ENCODE measurements around the gene TJP2. TPM values are rescaled to one million over a fixed set of nuclear protein-coding genes. Genes with fewer than 3 reads are reported as not detected.
A peak's percentile ranks its signal among the peaks of the same experiment; 100 is the strongest.
"Not testable (repeated sequence)": the region's sequence is repeated elsewhere in the genome, so short reads cannot be mapped to it uniquely, and the experiment has no call there.

TJP2 gene
- total RNA-seq, 2 experiments from 2014 or later, result 8.4 to 10.0 TPM

- H3K4me3 Mint-ChIP-seq, result no peak overlapping the region
- no peaks in the 10 kb centered on the region for H3K4me1 Mint-ChIP-seq
- ChIA-PET POLR2A (no interaction called here), CTCF (interaction anchor here (0.6 to 1.6 kb wide), 4 partner anchors 9 to 777 kb away, joined by 3 to 4 read pairs (median 4); no protein-coding TSS in a partner anchor)
- H3K36me3 Mint-ChIP-seq (ENCODE audit: low read depth), result no peaks in the 10 kb centered on the region
- intact Hi-C loops (cut with DNase I, micrococcal nuclease), result no loop called here
- DNase-seq (no peak), ATAC-seq (no peak)
- no peaks in the 10 kb centered on the region for H3K27me3 Mint-ChIP-seq
- H3K27ac Mint-ChIP-seq, result no peak overlapping the region
- no peaks in the 10 kb centered on the region for H3K9me3 Mint-ChIP-seq (ENCODE audit: low read depth)
Observed at GRCh38 chr9:69143291-69143690, 30.8 kb upstream of the TJP2 start.

- no peak overlapping the region for H3K27ac Mint-ChIP-seq
- H3K27me3 Mint-ChIP-seq, result no peaks in the 10 kb centered on the region
- CTCF ChIA-PET, result no interaction called here
- intact Hi-C loops (cut with DNase I, micrococcal nuclease), result no loop called here
- DNase-seq (no peak), ATAC-seq (no peak)
- H3K4me3 Mint-ChIP-seq, result no peak overlapping the region
- H3K9me3 Mint-ChIP-seq (ENCODE audit: low read depth), result no peaks in the 10 kb centered on the region
- no peaks in the 10 kb centered on the region for H3K36me3 Mint-ChIP-seq (ENCODE audit: low read depth)
- no peaks in the 10 kb centered on the region for H3K4me1 Mint-ChIP-seq
- POLR2A ChIA-PET, result no interaction called here
Observed at GRCh38 chr9:69145144-69145715, 28.8 kb upstream of the TJP2 start.

GRCh38 chr9:69147041-69147834 lies 26.8 kb upstream of the TJP2 start:
- intact Hi-C loops (cut with DNase I, micrococcal nuclease), result no loop called here

GRCh38 chr9:69149321-69149807 lies 24.7 kb upstream of the TJP2 start:
- no peak overlapping the region for H3K4me3 Mint-ChIP-seq
- no peak overlapping the region for H3K27ac Mint-ChIP-seq
- no peaks in the 10 kb centered on the region for H3K27me3 Mint-ChIP-seq
- no peak for DNase-seq
- ATAC-seq, result no peak
- CTCF ChIA-PET, result interaction anchor here (0.9 to 1.7 kb wide), 4 partner anchors 9 to 44 kb away, joined by 3 to 5 read pairs (median 4); no protein-coding TSS in a partner anchor
- POLR2A ChIA-PET, result no interaction called here
- H3K36me3 Mint-ChIP-seq (ENCODE audit: low read depth), result no peaks in the 10 kb centered on the region
- intact Hi-C loops (cut with DNase I, micrococcal nuclease), result no loop called here
- no peaks in the 10 kb centered on the region for H3K9me3 Mint-ChIP-seq (ENCODE audit: low read depth)
- no peaks in the 10 kb centered on the region for H3K4me1 Mint-ChIP-seq

More at GRCh38 chr9:69147041-69147834, 26.8 kb upstream of the TJP2 start:
- Mint-ChIP-seq H3K9me3 (ENCODE audit: low read depth) (no peaks in the 10 kb centered on the region), H3K27ac (no peak overlapping the region), H3K36me3 (ENCODE audit: low read depth) (no peaks in the 10 kb centered on the region), H3K4me3 (no peak overlapping the region), H3K4me1 (no peaks in the 10 kb centered on the region), H3K27me3 (no peaks in the 10 kb centered on the region)
- ChIA-PET CTCF (interaction anchor here (0.8 to 1.4 kb wide), 3 partner anchors 46 to 153 kb away, joined by 3 to 7 read pairs (median 3); no protein-coding TSS in a partner anchor), POLR2A (interaction anchor here (0.6 kb wide), 1 partner anchor 112 kb away, joined by 6 read pairs; the partner anchor contains the start of gene FXN)
- no peak for DNase-seq
- no peak for ATAC-seq

- Mint-ChIP-seq H3K4me1 (no peaks in the 10 kb centered on the region), H3K4me3 (no peak overlapping the region), H3K27ac (no peak overlapping the region), H3K27me3 (no peaks in the 10 kb centered on the region), H3K9me3 (ENCODE audit: low read depth) (no peaks in the 10 kb centered on the region), H3K36me3 (ENCODE audit: low read depth) (no peaks in the 10 kb centered on the region)
- ChIA-PET POLR2A (no interaction called here), CTCF (interaction anchor here (0.7 to 0.9 kb wide), 2 partner anchors 9 to 30 kb away, joined by 4 read pairs; no protein-coding TSS in a partner anchor)
- DNase-seq, result no peak
- intact Hi-C loops (cut with DNase I, micrococcal nuclease), result no loop called here
- ATAC-seq, result no peak
Observed at GRCh38 chr9:69151506-69151905, 22.6 kb upstream of the TJP2 start.

- ATAC-seq (no peak), DNase-seq (no peak)
- Mint-ChIP-seq H3K27me3 (no peaks in the 10 kb centered on the region), H3K36me3 (ENCODE audit: low read depth) (no peaks in the 10 kb centered on the region), H3K4me3 (no peak overlapping the region), H3K4me1 (no peaks in the 10 kb centered on the region), H3K9me3 (ENCODE audit: low read depth) (no peaks in the 10 kb centered on the region), H3K27ac (no peak overlapping the region)
- ChIA-PET POLR2A (no interaction called here), CTCF (interaction anchor here (0.9 to 1.0 kb wide), 2 partner anchors 16 to 39 kb away, joined by 3 to 4 read pairs; no protein-coding TSS in a partner anchor)
- intact Hi-C loops (cut with DNase I, micrococcal nuclease), result no loop called here
Observed at GRCh38 chr9:69153707-69154521, 20.2 kb upstream of the TJP2 start.

GRCh38 chr9:69155341-69156030 lies 18.6 kb upstream of the TJP2 start:
- POLR2A ChIA-PET, result no interaction called here

GRCh38 chr9:69157751-69158466 lies 16.2 kb upstream of the TJP2 start:
- POLR2A ChIA-PET, result no interaction called here
- no peaks in the 10 kb centered on the region for H3K4me1 Mint-ChIP-seq

More at GRCh38 chr9:69155341-69156030, 18.6 kb upstream of the TJP2 start:
- ATAC-seq (no peak), DNase-seq (no peak)
- no peaks in the 10 kb centered on the region for H3K9me3 Mint-ChIP-seq (ENCODE audit: low read depth)
- CTCF ChIA-PET, result interaction anchor here (0.6 kb wide), 2 partner anchors 20 to 883 kb away, joined by 3 to 5 read pairs; no protein-coding TSS in a partner anchor
- no peak overlapping the region for H3K27ac Mint-ChIP-seq
- H3K4me3 Mint-ChIP-seq, result no peak overlapping the region
- H3K27me3 Mint-ChIP-seq, result no peaks in the 10 kb centered on the region
- intact Hi-C loops (cut with DNase I, micrococcal nuclease), result no loop called here
- no peaks in the 10 kb centered on the region for H3K36me3 Mint-ChIP-seq (ENCODE audit: low read depth)
- no peaks in the 10 kb centered on the region for H3K4me1 Mint-ChIP-seq

GRCh38 chr9:69158471-69158870 lies 15.6 kb upstream of the TJP2 start:
- intact Hi-C loops (cut with DNase I, micrococcal nuclease), result loop anchor here (1.0 to 2.0 kb wide), 2 partner anchors 34 to 35 kb away; no protein-coding TSS in a partner anchor
- Mint-ChIP-seq H3K36me3 (ENCODE audit: low read depth) (no peaks in the 10 kb centered on the region), H3K9me3 (ENCODE audit: low read depth) (no peaks in the 10 kb centered on the region), H3K4me1 (no peaks in the 10 kb centered on the region), H3K27me3 (no peaks in the 10 kb centered on the region), H3K4me3 (no peak overlapping the region), H3K27ac (no peak overlapping the region)
- DNase-seq, result no peak
- ChIA-PET CTCF (interaction anchor here (0.7 to 3.8 kb wide), 6 partner anchors 9 to 390 kb away, joined by 3 to 15 read pairs (median 4); no protein-coding TSS in a partner anchor), POLR2A (no interaction called here)
- ATAC-seq, result no peak

More at GRCh38 chr9:69157751-69158466, 16.2 kb upstream of the TJP2 start:
- DNase-seq (peak; percentile 45), ATAC-seq (no peak)
- no peaks in the 10 kb centered on the region for H3K27me3 Mint-ChIP-seq
- H3K36me3 Mint-ChIP-seq (ENCODE audit: low read depth), result no peaks in the 10 kb centered on the region
- CTCF ChIA-PET, result interaction anchor here (0.7 to 3.8 kb wide), 6 partner anchors 9 to 390 kb away, joined by 3 to 15 read pairs (median 4); no protein-coding TSS in a partner anchor
- intact Hi-C loops (cut with DNase I, micrococcal nuclease), result loop anchor here (1.0 to 2.0 kb wide), 2 partner anchors 35 kb away; no protein-coding TSS in a partner anchor
- H3K9me3 Mint-ChIP-seq (ENCODE audit: low read depth), result no peaks in the 10 kb centered on the region
- H3K4me3 Mint-ChIP-seq, result no peak overlapping the region
- H3K27ac Mint-ChIP-seq, result no peak overlapping the region

- H3K9me3 Mint-ChIP-seq (ENCODE audit: low read depth); H3K27ac Mint-ChIP-seq; intact Hi-C loops (cut with DNase I, micrococcal nuclease); H3K27me3 Mint-ChIP-seq; H3K4me3 Mint-ChIP-seq; ATAC-seq; DNase-seq; H3K36me3 Mint-ChIP-seq (ENCODE audit: low read depth); POLR2A ChIA-PET: not testable (repeated sequence)
- CTCF ChIA-PET, result interaction anchor here (0.9 to 1.6 kb wide), 2 partner anchors 16 to 27 kb away, joined by 3 to 6 read pairs; no protein-coding TSS in a partner anchor
- H3K4me1 Mint-ChIP-seq, result peaks cover 15% of the 10 kb centered on the region
Observed at GRCh38 chr9:69164573-69164972, 9.5 kb upstream of the TJP2 start.

Data from activated CD4-positive, alpha-beta T cell treated with anti-CD3 and anti-CD28 coated beads for 36 hours (primary cell).